Smooth muscle cell of the brain vasculature (primary cell): Measurements from ENCODE around the gene CYTH1.

Source experiments
- DNase-seq: peaks from one replicate; pipeline ENCODE4 v3.0.0-alpha.2; 2012; ENCODE audit warnings: low read depth, low spot score

Gene CYTH1

DNA sequence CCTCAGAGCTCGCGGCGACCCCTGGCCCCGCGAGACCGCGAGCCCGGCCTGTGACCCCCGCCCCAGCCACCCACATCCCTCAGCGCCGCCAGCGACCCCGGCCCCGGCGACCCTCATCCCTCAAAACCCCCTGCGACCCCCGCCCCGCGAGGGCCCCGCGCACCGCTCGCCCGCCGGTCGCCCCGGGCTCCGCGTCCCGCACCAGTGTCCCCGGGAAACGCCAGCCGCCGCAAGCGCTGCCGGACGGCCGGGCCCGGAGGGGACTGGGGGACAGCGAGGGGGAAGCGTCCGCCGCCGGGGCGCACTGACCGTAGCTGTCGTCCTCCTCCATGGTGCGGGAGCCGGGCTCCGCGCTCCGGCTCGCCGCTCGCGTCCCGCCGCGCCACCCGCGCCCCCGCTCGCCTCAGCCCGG lies at the start of gene CYTH1:
TSS of gene CYTH1 (minus strand) at position 381 of the 412 bp plus-strand sequence. CDS start at position 331, 50 bp downstream.
- DNase-seq, result no peak

- no peak for DNase-seq
These were observed 47.4 kb upstream of the CYTH1 start for GRCh38 chr17:78829477-78829876.

DNA sequence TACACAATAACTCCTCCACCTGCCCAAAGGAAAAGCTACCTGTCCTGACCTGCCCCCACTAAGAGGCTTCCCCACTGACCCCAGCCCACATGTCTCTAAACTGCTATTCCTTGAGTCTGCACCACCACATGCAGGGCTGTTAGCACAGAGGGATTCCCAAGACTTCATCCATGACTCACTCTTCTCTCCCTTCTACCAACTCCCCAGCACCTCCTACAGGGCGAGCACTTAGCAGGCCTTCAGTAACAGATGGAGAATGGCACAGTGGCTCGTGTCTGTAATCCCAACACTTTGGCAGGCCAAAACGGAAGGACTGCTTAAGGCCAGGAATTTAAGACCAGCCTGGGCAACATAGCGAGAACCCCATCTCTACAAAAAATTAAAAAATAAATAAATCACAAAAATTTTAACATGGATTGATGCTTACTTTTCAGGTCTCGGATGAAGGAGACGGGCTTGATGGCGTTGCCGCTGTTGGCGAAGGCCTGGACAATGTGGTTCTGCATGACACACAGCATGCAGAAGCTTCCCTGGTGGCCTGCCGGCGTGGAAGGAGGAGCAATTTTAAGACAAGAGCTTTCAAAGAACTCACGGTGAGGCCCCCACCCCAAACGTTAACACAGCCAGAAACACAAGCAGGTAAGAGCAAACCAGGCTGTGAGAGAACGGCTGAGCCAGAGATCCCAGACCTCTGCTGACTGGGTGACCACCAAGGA lies 46.6 kb upstream of the CYTH1 start:
- DNase-seq, result no peak

- DNase-seq, result no peak
These were observed 44.9 kb upstream of the CYTH1 start for GRCh38 chr17:78826836-78827509.

GRCh38 chr17:78826421-78826820 lies 44.3 kb upstream of the CYTH1 start:
- DNase-seq, result no peak

- DNase-seq, result no peak
These were observed 43.6 kb upstream of the CYTH1 start for GRCh38 chr17:78825696-78826095.

GRCh38 chr17:78824240-78824639 lies 42.2 kb upstream of the CYTH1 start:
- no peak for DNase-seq

DNA sequence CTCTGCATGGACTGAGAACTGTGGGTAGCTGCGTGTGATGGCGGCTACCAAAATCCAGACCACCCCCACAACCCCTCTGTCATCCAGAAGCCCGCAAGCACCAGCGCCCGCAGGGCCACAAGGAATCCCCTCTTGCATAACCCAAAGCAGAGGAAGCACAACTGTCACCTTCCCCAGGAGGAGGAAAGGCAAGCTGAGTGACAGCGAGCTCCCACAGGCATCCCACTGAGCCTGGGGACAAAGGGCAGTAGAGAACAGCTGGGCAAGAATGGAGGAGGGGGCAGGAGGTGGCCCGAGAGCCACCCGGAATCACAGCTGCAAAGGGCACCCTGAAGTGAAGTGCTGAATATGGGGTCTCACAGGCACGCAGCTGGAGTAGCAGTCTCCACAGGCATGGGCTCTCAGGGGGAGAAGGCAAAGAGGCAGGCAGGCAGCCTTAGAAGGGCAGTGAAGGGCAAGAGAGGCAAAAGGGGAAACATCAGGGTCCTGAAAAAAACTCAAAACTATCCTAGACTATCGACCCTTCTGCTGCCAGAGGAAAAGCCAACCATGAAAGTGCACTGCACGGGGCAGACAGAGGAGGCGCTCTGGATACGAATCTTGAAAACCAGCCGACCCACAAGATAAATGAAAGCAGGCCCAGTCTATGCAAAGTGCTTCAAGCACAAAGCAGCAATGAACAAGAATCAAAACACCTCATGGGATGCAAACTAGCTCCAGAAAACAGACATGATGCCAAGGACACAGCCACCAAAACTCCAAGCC lies 41.4 kb upstream of the CYTH1 start:
- no peak for DNase-seq

GRCh38 chr17:78822552-78822951 lies 40.5 kb upstream of the CYTH1 start:
- peak; percentile 49 for DNase-seq

GRCh38 chr17:78821961-78822360 lies 39.9 kb upstream of the CYTH1 start:
- no peak for DNase-seq

GRCh38 chr17:78820841-78821240 lies 38.8 kb upstream of the CYTH1 start:
- no peak for DNase-seq

DNA sequence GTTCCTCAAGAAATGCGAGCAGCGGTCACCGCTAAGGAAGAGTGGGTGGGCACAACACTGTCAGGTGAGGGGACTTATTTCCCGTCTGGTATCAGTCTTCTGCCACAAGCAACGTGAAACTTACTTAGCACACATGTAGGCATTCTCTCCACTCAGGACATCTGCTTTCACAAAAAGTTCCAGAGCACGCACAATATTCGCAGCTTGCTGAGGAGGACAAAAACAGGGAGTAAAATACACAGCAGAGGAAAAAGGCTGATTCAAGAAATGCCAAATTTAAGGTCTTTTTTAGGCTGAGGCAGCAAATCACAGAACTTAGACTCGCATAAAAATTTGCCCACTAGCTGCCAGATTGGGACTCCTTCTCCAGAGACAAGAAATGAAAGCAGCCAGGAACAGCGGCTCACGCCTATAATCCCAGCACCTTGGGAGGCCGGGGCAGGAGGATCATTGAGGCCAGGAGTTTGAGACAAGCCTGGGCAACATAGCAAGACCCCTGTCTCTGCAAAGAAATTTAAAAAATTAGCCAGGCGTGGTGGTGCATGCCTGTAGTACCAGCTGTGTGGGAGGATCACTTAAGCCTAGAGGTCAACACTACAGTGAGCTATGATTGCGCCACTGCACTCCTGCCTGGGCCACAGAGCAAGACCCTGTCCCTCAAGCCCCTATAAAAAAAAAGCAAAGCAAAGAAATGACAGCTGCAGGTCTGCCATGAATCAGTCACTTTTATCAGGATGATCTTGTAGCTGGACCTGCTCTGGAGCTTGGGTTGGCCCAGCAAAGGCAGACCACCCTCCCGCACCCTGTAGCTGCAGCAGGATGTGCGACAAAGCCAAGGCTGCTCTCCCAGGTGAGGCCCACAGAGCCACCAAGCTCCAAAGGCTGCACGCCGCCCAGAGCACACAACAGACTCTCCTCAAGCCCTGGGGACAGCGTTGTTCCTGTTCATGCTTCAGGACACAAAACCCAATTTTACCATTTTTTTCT lies 38.0 kb upstream of the CYTH1 start:
- no peak for DNase-seq

- no peak for DNase-seq
These were observed 37.3 kb upstream of the CYTH1 start for GRCh38 chr17:78819402-78819801.

- DNase-seq, result no peak
These were observed 36.9 kb upstream of the CYTH1 start for GRCh38 chr17:78818932-78819331.

DNA sequence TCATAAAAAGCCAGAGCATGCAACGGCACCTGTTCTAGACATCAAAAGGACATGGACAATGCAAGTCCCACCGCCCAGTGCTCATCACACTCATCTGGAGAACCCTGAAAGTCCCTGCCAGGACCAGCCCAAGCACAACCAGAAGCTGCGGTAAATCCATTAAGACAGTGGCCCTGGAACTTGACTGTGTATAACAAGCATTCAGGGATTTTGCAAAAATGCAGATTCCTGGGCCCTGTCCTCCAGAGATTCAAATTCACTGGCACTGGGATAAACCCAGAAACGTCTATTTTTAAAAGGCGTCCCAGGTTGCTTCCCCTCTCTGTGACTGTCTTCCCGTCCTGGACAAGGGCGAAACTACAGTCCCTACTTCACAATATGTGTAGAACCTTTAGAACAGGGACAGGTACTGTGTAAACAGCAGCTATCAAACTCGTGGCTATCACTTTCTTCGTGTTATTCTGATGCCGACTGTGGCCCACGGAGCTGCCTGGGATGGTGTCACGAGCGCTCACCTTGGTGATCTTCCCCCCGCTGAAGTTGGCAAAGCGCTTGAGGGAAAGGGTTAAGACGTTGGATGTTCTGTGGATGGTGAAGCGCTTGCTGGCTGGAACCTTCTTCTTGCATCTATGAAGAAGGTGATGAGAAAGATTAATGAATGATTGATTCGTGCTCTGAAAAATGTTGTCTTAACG lies 36.2 kb upstream of the CYTH1 start:
- DNase-seq, result no peak

DNA sequence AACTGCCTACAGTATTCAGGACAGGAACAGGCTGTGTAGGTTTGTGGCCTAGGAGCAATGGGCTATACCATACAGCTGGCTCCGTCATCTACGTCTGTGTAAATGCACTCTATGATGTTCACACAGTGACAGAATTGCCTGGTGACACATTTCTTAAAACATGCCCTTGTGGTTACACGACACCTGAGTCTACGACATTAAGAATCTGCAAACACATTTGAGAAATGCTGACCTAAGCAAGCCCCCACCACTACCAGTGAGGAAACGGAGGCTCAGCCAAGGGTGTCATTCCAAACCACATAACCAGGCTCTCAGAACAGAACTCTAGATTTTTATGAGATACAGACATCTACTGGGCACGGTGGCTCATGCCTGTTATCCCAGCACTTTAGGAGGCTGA lies 35.0 kb upstream of the CYTH1 start:
- no peak for DNase-seq

DNA sequence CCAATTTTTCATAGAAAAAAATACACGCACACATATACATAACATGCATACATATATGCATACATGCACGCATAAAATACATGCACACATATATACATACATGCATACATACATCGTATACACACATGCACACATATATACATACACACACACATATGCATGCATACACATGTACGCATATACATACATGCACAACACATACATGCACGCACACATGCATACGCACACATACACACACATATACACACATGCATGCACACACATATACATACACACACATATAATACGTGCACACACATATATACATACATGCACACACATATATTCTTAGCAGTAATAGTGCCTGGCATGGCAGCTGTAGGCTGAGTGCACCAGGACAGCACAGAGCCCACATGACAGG lies 33.6 kb upstream of the CYTH1 start:
- no peak for DNase-seq

- DNase-seq, result no peak
These were observed 30.8 kb upstream of the CYTH1 start for GRCh38 chr17:78812855-78813254.

DNA sequence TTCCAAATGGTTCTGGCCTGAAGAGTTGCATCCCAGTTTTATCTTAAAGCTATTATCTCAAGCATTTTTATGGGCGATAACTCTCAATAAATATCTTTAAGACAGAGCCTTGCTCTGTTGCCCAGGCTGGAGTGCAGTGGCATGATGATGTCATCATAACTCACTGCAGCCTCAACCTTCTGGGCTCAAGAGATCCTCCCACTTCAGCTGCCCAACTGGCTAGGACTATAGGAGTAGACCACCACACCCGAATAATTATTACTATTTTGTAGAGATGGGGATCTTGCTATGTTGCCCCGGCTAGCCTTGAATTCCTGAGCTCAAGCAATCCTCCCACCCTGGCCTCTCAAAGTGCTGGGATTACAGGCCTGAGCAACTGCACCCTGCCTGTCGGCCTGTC lies 26.1 kb upstream of the CYTH1 start:
- no peak for DNase-seq

DNA sequence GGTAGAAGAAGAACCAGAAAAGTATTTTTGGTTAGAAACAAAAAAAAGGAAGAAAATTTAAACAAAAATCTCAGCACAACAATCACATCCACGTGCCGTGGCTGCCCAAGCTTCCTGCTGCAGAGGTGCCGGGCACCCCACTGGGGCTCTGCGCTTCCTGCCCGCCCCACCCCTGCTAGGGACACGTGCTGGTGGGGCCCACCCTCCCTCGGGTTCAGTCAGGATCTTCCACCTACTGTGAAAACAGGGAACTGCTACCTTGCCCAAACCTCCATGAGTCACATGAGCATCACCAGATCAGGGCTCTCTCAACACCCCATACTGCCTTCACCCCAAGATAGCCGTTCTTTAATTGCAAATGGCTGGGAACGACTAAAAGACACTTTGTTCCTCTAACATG lies 24.4 kb upstream of the CYTH1 start:
- DNase-seq, result no peak

DNA sequence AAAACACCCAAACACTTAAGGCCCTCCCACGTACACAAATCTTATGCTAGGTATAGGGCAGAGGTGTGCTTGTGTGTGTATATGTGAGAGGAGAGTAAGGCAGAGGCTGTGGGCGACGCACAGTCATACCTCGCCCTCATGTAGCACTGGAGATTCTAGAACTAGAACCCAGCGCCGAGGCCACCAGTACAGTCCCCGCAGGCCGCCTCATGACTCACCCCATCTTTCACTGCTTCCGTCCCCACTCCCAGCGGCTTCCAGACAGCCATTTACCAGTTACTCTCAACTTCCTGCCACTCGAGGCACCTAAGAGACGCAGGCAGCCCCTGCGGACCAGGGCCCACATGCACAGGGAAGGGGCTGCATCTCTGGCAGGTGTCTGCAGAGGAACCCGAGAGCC lies 23.2 kb upstream of the CYTH1 start:
- DNase-seq, result no peak
